AG10803 (cell line): ENCODE data around the gene EML1.

Experiments used
- DNase-seq: peaks from one replicate; pipeline ENCODE4 v3.0.0; 2010; ENCODE audit warnings: low read depth
- H3K4me3 ChIP-seq: 2 replicates; pipeline ENCODE4 v1.5.1; 2011; ENCODE audit warnings: mild to moderate bottlenecking, low read length, control low read depth
- TF ChIP-seq, protein P1 (sequence below): conservative IDR thresholded peaks from 2 replicates; pipeline ENCODE4 v1.5.1; 2011; ENCODE audit warnings: mild to moderate bottlenecking, low read length, control low read depth, inconsistent platforms

Gene EML1

GRCh38 chr14:99952453-99952852 is 159.2 kb downstream of the EML1 start:
- no peak for DNase-seq
- TF ChIP-seq, protein P1, sequence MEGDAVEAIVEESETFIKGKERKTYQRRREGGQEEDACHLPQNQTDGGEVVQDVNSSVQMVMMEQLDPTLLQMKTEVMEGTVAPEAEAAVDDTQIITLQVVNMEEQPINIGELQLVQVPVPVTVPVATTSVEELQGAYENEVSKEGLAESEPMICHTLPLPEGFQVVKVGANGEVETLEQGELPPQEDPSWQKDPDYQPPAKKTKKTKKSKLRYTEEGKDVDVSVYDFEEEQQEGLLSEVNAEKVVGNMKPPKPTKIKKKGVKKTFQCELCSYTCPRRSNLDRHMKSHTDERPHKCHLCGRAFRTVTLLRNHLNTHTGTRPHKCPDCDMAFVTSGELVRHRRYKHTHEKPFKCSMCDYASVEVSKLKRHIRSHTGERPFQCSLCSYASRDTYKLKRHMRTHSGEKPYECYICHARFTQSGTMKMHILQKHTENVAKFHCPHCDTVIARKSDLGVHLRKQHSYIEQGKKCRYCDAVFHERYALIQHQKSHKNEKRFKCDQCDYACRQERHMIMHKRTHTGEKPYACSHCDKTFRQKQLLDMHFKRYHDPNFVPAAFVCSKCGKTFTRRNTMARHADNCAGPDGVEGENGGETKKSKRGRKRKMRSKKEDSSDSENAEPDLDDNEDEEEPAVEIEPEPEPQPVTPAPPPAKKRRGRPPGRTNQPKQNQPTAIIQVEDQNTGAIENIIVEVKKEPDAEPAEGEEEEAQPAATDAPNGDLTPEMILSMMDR, result no peak
- H3K4me3 ChIP-seq, result no peak overlapping the region

- no peak for DNase-seq
- TF ChIP-seq, protein P1, result no peak
- H3K4me3 ChIP-seq, result no peak overlapping the region
Measured at GRCh38 chr14:99955826-99956455, 162.7 kb downstream of the EML1 start.

DNA sequence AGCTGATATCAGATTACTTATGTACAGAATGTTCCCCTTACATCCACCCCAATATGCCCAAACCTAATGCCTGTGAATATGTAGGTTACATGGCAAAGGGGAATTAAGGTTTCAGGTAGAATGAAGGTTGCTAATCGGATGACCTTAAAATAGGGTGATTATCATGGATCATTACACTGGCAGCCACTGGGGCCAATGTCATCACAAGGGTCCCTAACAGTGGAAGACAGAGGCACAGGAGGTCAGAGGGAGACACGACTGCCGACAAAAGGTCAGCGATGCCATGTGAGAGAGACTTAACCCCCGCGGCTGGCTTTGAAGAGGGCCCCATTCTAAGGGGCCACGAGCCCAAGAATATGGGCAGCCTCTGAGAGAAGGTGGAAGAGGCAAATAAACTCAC is 165.2 kb downstream of the EML1 start:
- TF ChIP-seq, protein P1, result no peak
- no peak overlapping the region for H3K4me3 ChIP-seq
- DNase-seq, result no peak

DNA sequence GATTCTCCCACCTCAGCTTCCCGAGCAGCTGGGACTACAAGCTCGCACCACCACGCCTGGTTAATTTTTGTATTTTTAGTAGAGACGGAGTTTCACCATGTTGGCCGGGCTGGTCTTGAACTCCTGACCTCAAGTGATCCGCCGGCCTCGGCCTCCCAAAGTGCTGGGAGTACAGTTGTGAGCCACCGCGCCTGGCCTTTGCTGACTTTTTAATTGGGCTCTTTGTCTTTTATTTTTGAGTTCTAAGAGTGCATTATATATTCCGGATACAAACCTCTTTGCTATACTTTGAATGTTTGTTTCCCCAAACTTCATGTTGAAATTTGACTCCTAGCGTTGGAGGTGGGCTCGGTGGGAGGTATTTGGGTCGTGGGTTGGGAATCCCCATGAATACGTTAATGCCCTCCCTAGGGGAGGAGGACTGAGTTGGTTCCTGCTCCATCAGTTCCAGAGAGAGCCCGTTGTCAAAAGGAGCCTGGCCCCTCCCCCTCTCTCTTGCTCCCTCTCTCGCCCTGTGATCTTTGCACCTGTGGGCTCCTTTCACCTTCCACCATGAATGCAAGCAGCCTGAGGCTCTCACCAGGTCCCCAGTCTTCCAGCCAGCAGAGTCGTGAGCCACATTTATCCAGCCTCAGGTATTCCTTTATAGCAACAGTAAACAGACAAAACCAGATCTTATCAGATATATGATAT is 168.8 kb downstream of the EML1 start:
- TF ChIP-seq, protein P1, result no peak
- no peak for DNase-seq
- no peak overlapping the region for H3K4me3 ChIP-seq

- TF ChIP-seq, protein P1, result no peak
- H3K4me3 ChIP-seq, result no peak overlapping the region
- DNase-seq, result no peak
Measured at GRCh38 chr14:99964979-99965378, 171.8 kb downstream of the EML1 start.

GRCh38 chr14:99966037-99966835 is 173.0 kb downstream of the EML1 start:
- DNase-seq, result no peak
- TF ChIP-seq, protein P1, result no peak

More at GRCh38 chr14:99966037-99966835, 173.0 kb downstream of the EML1 start:
- no peak overlapping the region for H3K4me3 ChIP-seq
